HG02623 (cell line): ENCODE results near the gene CFAP210.
"Not testable (repeated sequence)": the region's sequence is repeated elsewhere in the genome, so short reads cannot be mapped to it uniquely, and the experiment has no call there.

Experiments
- ATAC-seq: cut with Tn5 transposase; IDR thresholded peaks from one replicate; pipeline ENCODE4 v1.9.1; 2021; ENCODE audit warnings: moderate library complexity; ENCODE audit not compliant: unreplicated experiment

CFAP210 gene

GRCh38 chr2:169712791-169713227 lies 18.6 kb upstream of the CFAP210 start:
- ATAC-seq, result no peak

- ATAC-seq, result no peak
Measured at GRCh38 chr2:169711751-169712509, 17.7 kb upstream of the CFAP210 start.

- no peak for ATAC-seq
Measured at GRCh38 chr2:169709981-169710380, 15.8 kb upstream of the CFAP210 start.

- no peak for ATAC-seq
Measured at GRCh38 chr2:169709331-169709730, 15.1 kb upstream of the CFAP210 start.

GRCh38 chr2:169707626-169708025 lies 13.4 kb upstream of the CFAP210 start:
- no peak for ATAC-seq

GRCh38 chr2:169705927-169706326 lies 11.7 kb upstream of the CFAP210 start:
- no peak for ATAC-seq

GRCh38 chr2:169704160-169704708 lies 10.0 kb upstream of the CFAP210 start:
- ATAC-seq, result no peak

GRCh38 chr2:169702996-169703395 lies 8.8 kb upstream of the CFAP210 start:
- ATAC-seq, result no peak

- not testable (repeated sequence) for ATAC-seq
Measured at GRCh38 chr2:169699173-169699572, 5.0 kb upstream of the CFAP210 start.

- ATAC-seq, result no peak
Measured at GRCh38 chr2:169696381-169696780, 2.2 kb upstream of the CFAP210 start.

- no peak for ATAC-seq
Measured at GRCh38 chr2:169694894-169695260, 672 bp upstream of the CFAP210 start.

GRCh38 chr2:169693360-169693759 lies 845 bp downstream of the CFAP210 start:
- ATAC-seq, result no peak

- ATAC-seq, result no peak
Measured at GRCh38 chr2:169692718-169693117, 1.5 kb downstream of the CFAP210 start.

GRCh38 chr2:169690958-169691357 lies 3.2 kb downstream of the CFAP210 start:
- ATAC-seq, result no peak

- not testable (repeated sequence) for ATAC-seq
Measured at GRCh38 chr2:169687943-169688342, 6.3 kb downstream of the CFAP210 start.

GRCh38 chr2:169686825-169687224 lies 7.4 kb downstream of the CFAP210 start:
- ATAC-seq, result not testable (repeated sequence)

GRCh38 chr2:169684712-169685111 lies 9.5 kb downstream of the CFAP210 start:
- not testable (repeated sequence) for ATAC-seq

- ATAC-seq, result no peak
Measured at GRCh38 chr2:169684135-169684565, 10.1 kb downstream of the CFAP210 start.

GRCh38 chr2:169683425-169684134 lies 10.6 kb downstream of the CFAP210 start:
- no peak for ATAC-seq

GRCh38 chr2:169683054-169683424 lies 11.2 kb downstream of the CFAP210 start:
- no peak for ATAC-seq

- no peak for ATAC-seq
Measured at GRCh38 chr2:169676850-169677249, 17.4 kb downstream of the CFAP210 start.

- no peak for ATAC-seq
Measured at GRCh38 chr2:169676357-169676756, 17.8 kb downstream of the CFAP210 start.
